ENCODE measurements around the gene TMEM203. TPM values are rescaled to one million over a fixed set of nuclear protein-coding genes. Genes with fewer than 3 reads are reported as not detected.

TMEM203 gene
- total RNA-seq, 1 experiment from 2014 or later: 50.6 TPM

DNA sequence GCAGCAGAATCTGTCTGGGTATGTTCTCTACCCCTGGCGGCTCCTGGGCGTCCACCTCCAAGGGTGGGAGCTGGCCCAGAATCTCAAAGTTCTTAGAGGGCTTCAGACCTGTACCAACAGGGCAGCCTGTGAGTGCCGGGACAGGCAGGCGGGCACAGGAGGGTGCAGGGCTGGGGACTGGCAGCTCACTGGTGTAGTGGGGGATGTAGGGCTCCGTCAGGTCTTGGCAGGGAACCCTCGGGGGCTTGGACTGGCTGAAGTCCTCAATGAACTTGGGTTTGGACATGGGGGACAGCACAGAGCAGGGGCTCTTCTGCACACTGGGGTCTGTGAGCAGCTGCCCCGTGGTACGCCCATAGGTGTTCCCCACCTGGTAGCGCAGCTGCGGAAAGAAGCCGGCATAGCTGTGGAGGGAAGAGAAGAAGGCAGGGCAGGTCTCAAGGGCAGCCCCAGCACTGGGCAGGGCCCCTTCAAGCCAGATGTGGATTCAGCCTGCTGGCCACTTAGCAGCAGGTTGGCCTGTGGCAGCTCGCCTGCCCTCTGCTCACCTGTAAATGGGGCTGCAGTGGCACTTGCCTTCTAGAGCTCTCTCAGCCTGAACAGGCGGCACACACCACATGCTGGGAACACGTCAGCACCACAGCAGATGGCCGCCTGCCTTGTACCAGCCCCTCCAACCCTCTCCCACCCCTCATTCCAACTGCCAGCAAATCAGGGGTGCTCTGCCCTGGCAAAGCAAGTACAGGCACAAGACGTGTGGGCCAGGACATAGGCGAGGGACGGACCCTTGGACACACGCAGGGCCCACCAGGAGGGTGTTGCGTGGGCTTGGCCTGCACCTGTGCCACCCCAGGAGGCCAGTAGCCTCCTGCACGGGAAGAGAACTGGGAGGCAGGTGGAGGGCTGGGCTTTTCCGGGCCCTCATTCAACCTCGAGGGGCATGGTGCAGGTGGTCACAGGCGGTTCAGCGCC lies 40.3 kb upstream of the TMEM203 start:
- Mint-ChIP-seq H3K36me3 (peaks cover 20% of the 10 kb centered on the region), H3K27ac (no peak overlapping the region), H3K4me3 (no peak overlapping the region), H3K27me3 (ENCODE audit: low read depth) (peaks cover 4% of the 10 kb centered on the region), H3K9me3 (no peaks in the 10 kb centered on the region), H3K4me1 (peaks cover 28% of the 10 kb centered on the region)
- TF ChIP-seq, protein P1, sequence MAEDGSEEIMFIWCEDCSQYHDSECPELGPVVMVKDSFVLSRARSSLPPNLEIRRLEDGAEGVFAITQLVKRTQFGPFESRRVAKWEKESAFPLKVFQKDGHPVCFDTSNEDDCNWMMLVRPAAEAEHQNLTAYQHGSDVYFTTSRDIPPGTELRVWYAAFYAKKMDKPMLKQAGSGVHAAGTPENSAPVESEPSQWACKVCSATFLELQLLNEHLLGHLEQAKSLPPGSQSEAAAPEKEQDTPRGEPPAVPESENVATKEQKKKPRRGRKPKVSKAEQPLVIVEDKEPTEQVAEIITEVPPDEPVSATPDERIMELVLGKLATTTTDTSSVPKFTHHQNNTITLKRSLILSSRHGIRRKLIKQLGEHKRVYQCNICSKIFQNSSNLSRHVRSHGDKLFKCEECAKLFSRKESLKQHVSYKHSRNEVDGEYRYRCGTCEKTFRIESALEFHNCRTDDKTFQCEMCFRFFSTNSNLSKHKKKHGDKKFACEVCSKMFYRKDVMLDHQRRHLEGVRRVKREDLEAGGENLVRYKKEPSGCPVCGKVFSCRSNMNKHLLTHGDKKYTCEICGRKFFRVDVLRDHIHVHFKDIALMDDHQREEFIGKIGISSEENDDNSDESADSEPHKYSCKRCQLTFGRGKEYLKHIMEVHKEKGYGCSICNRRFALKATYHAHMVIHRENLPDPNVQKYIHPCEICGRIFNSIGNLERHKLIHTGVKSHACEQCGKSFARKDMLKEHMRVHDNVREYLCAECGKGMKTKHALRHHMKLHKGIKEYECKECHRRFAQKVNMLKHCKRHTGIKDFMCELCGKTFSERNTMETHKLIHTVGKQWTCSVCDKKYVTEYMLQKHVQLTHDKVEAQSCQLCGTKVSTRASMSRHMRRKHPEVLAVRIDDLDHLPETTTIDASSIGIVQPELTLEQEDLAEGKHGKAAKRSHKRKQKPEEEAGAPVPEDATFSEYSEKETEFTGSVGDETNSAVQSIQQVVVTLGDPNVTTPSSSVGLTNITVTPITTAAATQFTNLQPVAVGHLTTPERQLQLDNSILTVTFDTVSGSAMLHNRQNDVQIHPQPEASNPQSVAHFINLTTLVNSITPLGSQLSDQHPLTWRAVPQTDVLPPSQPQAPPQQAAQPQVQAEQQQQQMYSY (CRISPR knock-in tag; IDR thresholded peaks at IDR 0.05): no peak
- TF ChIP-seq ELF4 (CRISPR knock-in tag; IDR thresholded peaks at IDR 0.05; ENCODE audit: low read depth) (no peak), NR1H2 (CRISPR knock-in tag; IDR thresholded peaks at IDR 0.05) (no peak), NR2C2 (CRISPR knock-in tag; IDR thresholded peaks at IDR 0.05) (no peak; the same call in 1 of the 2 replicates), ZNF263 (CRISPR knock-in tag; IDR thresholded peaks at IDR 0.05; ENCODE audit: low read depth) (no peak), ESRRA (CRISPR knock-in tag; IDR thresholded peaks at IDR 0.05; ENCODE audit: borderline replicate concordance) (no peak), NFE2L1 (CRISPR knock-in tag; IDR thresholded peaks at IDR 0.05) (no peak), FOXK1 (CRISPR knock-in tag; IDR thresholded peaks at IDR 0.05) (no peak), ZBTB21 (CRISPR knock-in tag; IDR thresholded peaks at IDR 0.05; ENCODE audit: borderline replicate concordance) (no peak), MYBL2 (CRISPR knock-in tag; IDR thresholded peaks at IDR 0.05) (no peak), CREM (CRISPR knock-in tag; IDR thresholded peaks at IDR 0.05) (no peak), ZNF232 (CRISPR knock-in tag; IDR thresholded peaks at IDR 0.05) (no peak), PRRX2 (CRISPR knock-in tag; IDR thresholded peaks at IDR 0.05) (no peak)
- TF ChIP-seq, protein P2, sequence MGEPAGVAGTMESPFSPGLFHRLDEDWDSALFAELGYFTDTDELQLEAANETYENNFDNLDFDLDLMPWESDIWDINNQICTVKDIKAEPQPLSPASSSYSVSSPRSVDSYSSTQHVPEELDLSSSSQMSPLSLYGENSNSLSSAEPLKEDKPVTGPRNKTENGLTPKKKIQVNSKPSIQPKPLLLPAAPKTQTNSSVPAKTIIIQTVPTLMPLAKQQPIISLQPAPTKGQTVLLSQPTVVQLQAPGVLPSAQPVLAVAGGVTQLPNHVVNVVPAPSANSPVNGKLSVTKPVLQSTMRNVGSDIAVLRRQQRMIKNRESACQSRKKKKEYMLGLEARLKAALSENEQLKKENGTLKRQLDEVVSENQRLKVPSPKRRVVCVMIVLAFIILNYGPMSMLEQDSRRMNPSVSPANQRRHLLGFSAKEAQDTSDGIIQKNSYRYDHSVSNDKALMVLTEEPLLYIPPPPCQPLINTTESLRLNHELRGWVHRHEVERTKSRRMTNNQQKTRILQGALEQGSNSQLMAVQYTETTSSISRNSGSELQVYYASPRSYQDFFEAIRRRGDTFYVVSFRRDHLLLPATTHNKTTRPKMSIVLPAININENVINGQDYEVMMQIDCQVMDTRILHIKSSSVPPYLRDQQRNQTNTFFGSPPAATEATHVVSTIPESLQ (CRISPR knock-in tag; IDR thresholded peaks at IDR 0.05): no peak
- TF ChIP-seq, protein P3, sequence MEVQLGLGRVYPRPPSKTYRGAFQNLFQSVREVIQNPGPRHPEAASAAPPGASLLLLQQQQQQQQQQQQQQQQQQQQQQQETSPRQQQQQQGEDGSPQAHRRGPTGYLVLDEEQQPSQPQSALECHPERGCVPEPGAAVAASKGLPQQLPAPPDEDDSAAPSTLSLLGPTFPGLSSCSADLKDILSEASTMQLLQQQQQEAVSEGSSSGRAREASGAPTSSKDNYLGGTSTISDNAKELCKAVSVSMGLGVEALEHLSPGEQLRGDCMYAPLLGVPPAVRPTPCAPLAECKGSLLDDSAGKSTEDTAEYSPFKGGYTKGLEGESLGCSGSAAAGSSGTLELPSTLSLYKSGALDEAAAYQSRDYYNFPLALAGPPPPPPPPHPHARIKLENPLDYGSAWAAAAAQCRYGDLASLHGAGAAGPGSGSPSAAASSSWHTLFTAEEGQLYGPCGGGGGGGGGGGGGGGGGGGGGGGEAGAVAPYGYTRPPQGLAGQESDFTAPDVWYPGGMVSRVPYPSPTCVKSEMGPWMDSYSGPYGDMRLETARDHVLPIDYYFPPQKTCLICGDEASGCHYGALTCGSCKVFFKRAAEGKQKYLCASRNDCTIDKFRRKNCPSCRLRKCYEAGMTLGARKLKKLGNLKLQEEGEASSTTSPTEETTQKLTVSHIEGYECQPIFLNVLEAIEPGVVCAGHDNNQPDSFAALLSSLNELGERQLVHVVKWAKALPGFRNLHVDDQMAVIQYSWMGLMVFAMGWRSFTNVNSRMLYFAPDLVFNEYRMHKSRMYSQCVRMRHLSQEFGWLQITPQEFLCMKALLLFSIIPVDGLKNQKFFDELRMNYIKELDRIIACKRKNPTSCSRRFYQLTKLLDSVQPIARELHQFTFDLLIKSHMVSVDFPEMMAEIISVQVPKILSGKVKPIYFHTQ (CRISPR knock-in tag; IDR thresholded peaks at IDR 0.05): no peak
- TF ChIP-seq, protein P4, sequence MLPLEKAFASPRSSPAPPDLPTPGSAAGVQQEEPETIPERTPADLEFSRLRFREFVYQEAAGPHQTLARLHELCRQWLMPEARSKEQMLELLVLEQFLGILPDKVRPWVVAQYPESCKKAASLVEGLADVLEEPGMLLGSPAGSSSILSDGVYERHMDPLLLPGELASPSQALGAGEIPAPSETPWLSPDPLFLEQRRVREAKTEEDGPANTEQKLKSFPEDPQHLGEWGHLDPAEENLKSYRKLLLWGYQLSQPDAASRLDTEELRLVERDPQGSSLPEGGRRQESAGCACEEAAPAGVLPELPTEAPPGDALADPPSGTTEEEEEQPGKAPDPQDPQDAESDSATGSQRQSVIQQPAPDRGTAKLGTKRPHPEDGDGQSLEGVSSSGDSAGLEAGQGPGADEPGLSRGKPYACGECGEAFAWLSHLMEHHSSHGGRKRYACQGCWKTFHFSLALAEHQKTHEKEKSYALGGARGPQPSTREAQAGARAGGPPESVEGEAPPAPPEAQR (CRISPR knock-in tag; IDR thresholded peaks at IDR 0.05): no peak
- TF ChIP-seq, protein P5, sequence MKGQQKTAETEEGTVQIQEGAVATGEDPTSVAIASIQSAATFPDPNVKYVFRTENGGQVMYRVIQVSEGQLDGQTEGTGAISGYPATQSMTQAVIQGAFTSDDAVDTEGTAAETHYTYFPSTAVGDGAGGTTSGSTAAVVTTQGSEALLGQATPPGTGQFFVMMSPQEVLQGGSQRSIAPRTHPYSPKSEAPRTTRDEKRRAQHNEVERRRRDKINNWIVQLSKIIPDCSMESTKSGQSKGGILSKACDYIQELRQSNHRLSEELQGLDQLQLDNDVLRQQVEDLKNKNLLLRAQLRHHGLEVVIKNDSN (CRISPR knock-in tag; IDR thresholded peaks at IDR 0.05): no peak
- TF ChIP-seq, protein P6, sequence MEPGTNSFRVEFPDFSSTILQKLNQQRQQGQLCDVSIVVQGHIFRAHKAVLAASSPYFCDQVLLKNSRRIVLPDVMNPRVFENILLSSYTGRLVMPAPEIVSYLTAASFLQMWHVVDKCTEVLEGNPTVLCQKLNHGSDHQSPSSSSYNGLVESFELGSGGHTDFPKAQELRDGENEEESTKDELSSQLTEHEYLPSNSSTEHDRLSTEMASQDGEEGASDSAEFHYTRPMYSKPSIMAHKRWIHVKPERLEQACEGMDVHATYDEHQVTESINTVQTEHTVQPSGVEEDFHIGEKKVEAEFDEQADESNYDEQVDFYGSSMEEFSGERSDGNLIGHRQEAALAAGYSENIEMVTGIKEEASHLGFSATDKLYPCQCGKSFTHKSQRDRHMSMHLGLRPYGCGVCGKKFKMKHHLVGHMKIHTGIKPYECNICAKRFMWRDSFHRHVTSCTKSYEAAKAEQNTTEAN (CRISPR knock-in tag; IDR thresholded peaks at IDR 0.05): no peak
- POLR2A ChIA-PET: interaction anchor here (1.2 to 2.1 kb wide), 2 partner anchors 9 to 31 kb away, joined by 5 to 9 read pairs; partner anchors contain the start of gene TOR4A
- CTCF ChIA-PET: interaction anchor here (0.5 to 5.9 kb wide), 12 partner anchors 8 to 211 kb away, joined by 3 to 46 read pairs (median 6); partner anchors contain the start of genes NELFB and RNF224
- no peak for ATAC-seq
- DNase-seq (ENCODE audit: low spot score): no peak

Measured in WTC11 (cell line).